HFFc6 (cell line): ENCODE measurements around the gene KLHL22. TPM values are rescaled to one million over a fixed set of nuclear protein-coding genes. Genes with fewer than 3 reads are reported as not detected.

Experiments used
- DNase-seq: peaks from one replicate; pipeline ENCODE4 v3.0.0-alpha.2; 2018
- H3K27ac Mint-ChIP-seq: 2 replicates; pipeline ENCODE4 v1.8.0; 2020; ENCODE audit warnings: mild to moderate bottlenecking, mixed read lengths
- H3K27me3 Mint-ChIP-seq: 2 replicates; pipeline ENCODE4 v1.8.0; 2021; ENCODE audit warnings: mild to moderate bottlenecking, moderate library complexity, mixed read lengths; ENCODE audit not compliant: insufficient read depth
- H3K36me3 Mint-ChIP-seq: 2 replicates; pipeline ENCODE4 v1.8.0; 2021; ENCODE audit warnings: low read depth, mixed read lengths
- H3K4me1 Mint-ChIP-seq: 2 replicates; pipeline ENCODE4 v1.8.0; 2020; ENCODE audit warnings: low read depth, mixed read lengths
- H3K4me3 Mint-ChIP-seq: 2 replicates; pipeline ENCODE4 v1.8.0; 2020; ENCODE audit warnings: mild to moderate bottlenecking, moderate library complexity, mixed read lengths
- H3K9me3 Mint-ChIP-seq: 2 replicates; pipeline ENCODE4 v1.8.0; 2020; ENCODE audit warnings: mild to moderate bottlenecking, mixed read lengths
- total RNA-seq, 6 experiments: library from RNA; stranded (reverse); fragmentation: NEBNext Ultra II Directional; extraction: Animal tissue kit (Norgen Biotek cat#: 25700); gene quantifications; 2 replicates in 1 of 6; 3 replicates in 5 of 6; pipeline ENCODE4 v1.2.3, GENCODE V29; 2021
- TF ChIP-seq, protein P1 (sequence below): fragments of 200-600 bp; sonication (generic); IDR thresholded peaks from 2 replicates; pipeline ENCODE4 v1.5.0; 2021; ENCODE audit warnings: antibody characterized with exemption, mild to moderate bottlenecking

Gene KLHL22
- total RNA-seq, 6 experiments from 2014 or later = 19.2 to 25.5 (median 21.6) TPM

DNA sequence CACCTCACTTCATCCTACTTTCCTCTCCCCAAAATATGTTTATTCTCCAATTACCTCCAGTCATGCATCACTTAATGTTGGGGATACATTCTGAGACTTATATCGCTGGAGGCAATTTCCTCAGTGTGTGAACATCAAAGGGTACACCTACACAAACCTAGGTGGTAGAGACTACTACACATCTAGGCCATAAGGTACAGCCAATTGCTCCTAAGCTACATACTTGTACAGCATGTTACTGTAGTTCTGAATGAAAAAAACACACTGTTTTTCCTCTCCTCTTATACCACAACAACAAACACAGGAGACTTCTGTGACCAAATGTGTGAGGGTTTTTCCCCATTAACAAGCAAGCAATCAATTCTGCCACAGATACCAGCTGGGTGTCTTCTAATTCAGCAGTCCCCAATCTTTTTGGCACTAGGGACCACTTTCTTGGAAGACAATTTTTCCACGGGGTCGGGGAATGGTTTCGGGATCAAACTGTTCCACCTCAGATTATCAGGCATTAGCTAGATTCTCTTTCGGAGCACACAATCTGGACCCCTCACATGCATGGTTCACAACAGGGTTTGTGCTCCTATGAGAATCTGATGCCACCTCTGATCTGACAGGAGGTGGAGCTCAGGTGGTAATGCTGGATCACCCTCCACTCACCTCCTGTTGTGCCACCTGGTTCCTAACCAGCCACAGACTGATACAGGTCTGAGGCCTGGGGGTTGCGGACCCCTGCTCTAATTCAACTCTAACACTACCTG lies 5.2 kb downstream of the KLHL22 start:
- no peaks in the 10 kb centered on the region for H3K9me3 Mint-ChIP-seq
- no peak overlapping the region for H3K27ac Mint-ChIP-seq
- TF ChIP-seq, protein P1, sequence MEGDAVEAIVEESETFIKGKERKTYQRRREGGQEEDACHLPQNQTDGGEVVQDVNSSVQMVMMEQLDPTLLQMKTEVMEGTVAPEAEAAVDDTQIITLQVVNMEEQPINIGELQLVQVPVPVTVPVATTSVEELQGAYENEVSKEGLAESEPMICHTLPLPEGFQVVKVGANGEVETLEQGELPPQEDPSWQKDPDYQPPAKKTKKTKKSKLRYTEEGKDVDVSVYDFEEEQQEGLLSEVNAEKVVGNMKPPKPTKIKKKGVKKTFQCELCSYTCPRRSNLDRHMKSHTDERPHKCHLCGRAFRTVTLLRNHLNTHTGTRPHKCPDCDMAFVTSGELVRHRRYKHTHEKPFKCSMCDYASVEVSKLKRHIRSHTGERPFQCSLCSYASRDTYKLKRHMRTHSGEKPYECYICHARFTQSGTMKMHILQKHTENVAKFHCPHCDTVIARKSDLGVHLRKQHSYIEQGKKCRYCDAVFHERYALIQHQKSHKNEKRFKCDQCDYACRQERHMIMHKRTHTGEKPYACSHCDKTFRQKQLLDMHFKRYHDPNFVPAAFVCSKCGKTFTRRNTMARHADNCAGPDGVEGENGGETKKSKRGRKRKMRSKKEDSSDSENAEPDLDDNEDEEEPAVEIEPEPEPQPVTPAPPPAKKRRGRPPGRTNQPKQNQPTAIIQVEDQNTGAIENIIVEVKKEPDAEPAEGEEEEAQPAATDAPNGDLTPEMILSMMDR = no peak
- no peak for DNase-seq
- H3K4me1 Mint-ChIP-seq = peaks cover 21% of the 10 kb centered on the region
- no peak overlapping the region for H3K4me3 Mint-ChIP-seq
- no peaks in the 10 kb centered on the region; the same call in 1 of the 2 replicates for H3K27me3 Mint-ChIP-seq
- H3K36me3 Mint-ChIP-seq = peaks cover 18% of the 10 kb centered on the region

DNA sequence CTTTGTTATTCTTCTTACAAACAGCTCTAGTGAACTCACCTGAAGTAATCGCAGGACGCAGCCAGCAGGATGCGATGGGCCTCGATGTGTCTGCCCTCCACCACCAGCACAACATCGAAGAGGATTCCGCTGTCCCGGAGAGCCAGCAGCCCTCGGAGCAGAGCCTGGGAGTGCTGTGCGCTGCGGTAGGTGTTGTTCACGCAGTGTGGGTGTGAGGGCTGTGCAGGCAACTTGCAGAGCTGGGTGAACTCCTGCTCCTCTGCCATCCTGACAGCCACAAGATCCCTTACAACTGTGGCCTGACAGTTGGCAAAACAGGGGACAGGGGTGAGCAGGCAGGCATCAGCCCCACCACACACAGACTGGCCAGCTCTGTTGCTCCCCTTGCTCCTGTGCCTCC lies 6.6 kb downstream of the KLHL22 start:
- H3K4me3 Mint-ChIP-seq = no peak overlapping the region
- peaks cover 14% of the 10 kb centered on the region for H3K4me1 Mint-ChIP-seq
- H3K27ac Mint-ChIP-seq = peak overlapping the region; percentile 19; the same call in 1 of the 2 replicates
- no peaks in the 10 kb centered on the region for H3K9me3 Mint-ChIP-seq
- TF ChIP-seq, protein P1 = no peak
- peaks cover 18% of the 10 kb centered on the region for H3K36me3 Mint-ChIP-seq
- no peak for DNase-seq
- H3K27me3 Mint-ChIP-seq = no peaks in the 10 kb centered on the region; the same call in 1 of the 2 replicates

DNA sequence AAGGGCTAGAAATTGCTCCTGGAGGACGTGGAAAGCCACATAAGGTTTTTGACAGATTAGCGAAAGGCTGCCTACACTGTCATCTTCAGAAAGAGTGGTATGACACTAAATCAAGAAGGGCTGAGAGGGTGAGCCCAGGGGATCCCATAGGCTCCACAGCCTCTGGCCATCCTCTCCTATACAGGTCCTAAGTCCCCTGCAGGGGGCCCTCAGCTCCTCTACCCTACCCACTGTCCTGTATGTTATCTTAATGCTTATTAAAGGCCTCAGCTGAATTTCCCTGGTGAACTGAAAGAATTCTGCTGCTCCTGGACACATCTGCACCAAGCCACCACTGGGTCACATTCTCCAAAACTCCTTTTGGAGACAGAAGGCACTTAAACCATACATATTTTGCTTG lies 7.9 kb downstream of the KLHL22 start:
- H3K36me3 Mint-ChIP-seq = peaks cover 23% of the 10 kb centered on the region

DNA sequence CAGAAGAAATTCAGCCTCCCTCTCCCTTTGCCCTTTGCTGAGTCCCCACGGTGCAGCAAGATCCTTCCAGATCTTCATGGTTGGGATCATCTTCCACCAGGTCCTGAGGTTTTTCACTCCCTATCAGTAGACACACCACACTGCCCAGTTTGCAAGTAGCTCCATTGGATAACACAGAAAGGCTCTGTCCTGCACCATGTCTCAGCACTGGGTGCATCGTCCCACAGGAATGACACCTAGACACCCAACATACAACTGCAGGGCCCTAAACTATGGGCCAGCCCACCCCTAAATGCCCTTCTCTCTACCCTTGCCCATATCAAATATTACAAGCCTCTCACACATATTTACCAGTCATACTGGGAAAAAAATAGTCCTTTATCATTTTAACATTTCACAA lies 9.4 kb downstream of the KLHL22 start:
- H3K4me1 Mint-ChIP-seq = peaks cover 8% of the 10 kb centered on the region
- DNase-seq = no peak

More for the DNA sequence above, 7.9 kb downstream of the KLHL22 start:
- TF ChIP-seq, protein P1 = no peak
- Mint-ChIP-seq H3K4me3 (no peak overlapping the region), H3K4me1 (peaks cover 9% of the 10 kb centered on the region), H3K27ac (no peak overlapping the region), H3K27me3 (no peaks in the 10 kb centered on the region; the same call in 1 of the 2 replicates), H3K9me3 (no peaks in the 10 kb centered on the region)
- no peak for DNase-seq

DNA sequence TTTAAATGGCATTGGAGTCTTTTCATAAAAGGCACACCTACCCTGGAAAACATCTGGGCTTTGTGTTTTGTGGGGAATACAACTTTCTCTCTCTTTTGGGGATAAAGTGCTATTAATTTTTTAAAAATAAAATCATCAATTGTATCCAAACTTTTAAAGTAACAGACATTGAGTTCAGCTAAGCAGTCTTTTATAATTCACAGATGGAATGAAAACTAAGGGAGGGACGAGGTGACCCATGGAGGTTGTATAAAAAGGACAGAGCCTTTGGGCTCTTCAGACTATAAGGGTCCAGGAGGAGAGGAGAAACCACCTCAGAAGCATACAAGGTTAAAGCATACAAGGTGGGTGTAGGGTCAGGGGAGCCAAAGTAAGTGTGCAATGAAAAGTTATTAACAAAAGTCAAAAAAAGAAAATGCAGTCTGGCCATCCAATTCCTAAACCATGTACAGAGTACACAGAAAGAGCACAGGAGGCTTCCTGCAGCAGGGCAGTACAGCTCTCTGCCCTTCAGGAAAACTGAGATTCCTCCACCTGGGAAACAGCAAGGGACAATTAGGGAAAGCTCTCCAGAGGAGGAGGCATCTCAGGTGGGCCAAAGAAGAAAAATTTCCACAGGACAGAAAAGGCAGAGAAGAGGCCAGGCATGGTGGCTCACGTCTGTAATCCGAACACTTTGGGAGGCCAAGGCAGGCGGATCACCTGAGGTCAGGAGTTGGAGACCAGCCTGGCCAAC lies 10.5 kb downstream of the KLHL22 start:
- Mint-ChIP-seq H3K36me3 (peaks cover 23% of the 10 kb centered on the region), H3K27me3 (no peaks in the 10 kb centered on the region; the same call in 1 of the 2 replicates), H3K4me3 (no peak overlapping the region), H3K9me3 (no peaks in the 10 kb centered on the region), H3K4me1 (peaks cover 8% of the 10 kb centered on the region), H3K27ac (no peak overlapping the region)
- DNase-seq = no peak
- TF ChIP-seq, protein P1 = no peak

More for the DNA sequence above, 9.4 kb downstream of the KLHL22 start:
- H3K27ac Mint-ChIP-seq = no peak overlapping the region
- H3K27me3 Mint-ChIP-seq = no peaks in the 10 kb centered on the region; the same call in 1 of the 2 replicates
- peaks cover 23% of the 10 kb centered on the region for H3K36me3 Mint-ChIP-seq
- no peak overlapping the region for H3K4me3 Mint-ChIP-seq
- TF ChIP-seq, protein P1 = no peak
- no peaks in the 10 kb centered on the region for H3K9me3 Mint-ChIP-seq
